Stimulated activated naive B cell treated with anti-CD40 and anti-IgM and Interleukin-4, amounts not matched to agents 10 μg/mL and 1 μg/mL and 100 μg/mL, for 72 hours (primary cell): Measurements from ENCODE around the gene CNOT2.
"Not testable (repeated sequence)": the region's sequence is repeated elsewhere in the genome, so short reads cannot be mapped to it uniquely, and the experiment has no call there.

Experiments
- ATAC-seq, 2 donors: fragments of 150-1000 bp; cut with Tn5 transposase; replicated peaks; 2 replicates each; pipeline ENCODE4 v1.10.0; 2021; ENCODE audit warnings: moderate library complexity in 1 of 2
- DNase-seq: peaks from one replicate; pipeline ENCODE4 v3.0.0; 2021
- H3K27ac Mint-ChIP-seq: one replicate; pipeline ENCODE4 v1.8.0; 2022; ENCODE audit warnings: mild to moderate bottlenecking, mixed read lengths
- H3K27me3 Mint-ChIP-seq, 2 donors: one replicate each; pipeline ENCODE4 v1.8.0; 2022; ENCODE audit warnings: mixed read lengths in 2 of 2
- H3K36me3 Mint-ChIP-seq, 2 donors: one replicate each; pipeline ENCODE4 v1.8.0; 2022; ENCODE audit warnings: mixed read lengths in 2 of 2, mild to moderate bottlenecking in 1 of 2
- H3K4me1 Mint-ChIP-seq, 2 donors: one replicate each; pipeline ENCODE4 v1.8.0; 2022; ENCODE audit warnings: mixed read lengths in 2 of 2, mild to moderate bottlenecking in 1 of 2
- H3K4me3 Mint-ChIP-seq, 2 donors: one replicate each; pipeline ENCODE4 v1.8.0; 2022; ENCODE audit warnings: mild to moderate bottlenecking in 2 of 2, mixed read lengths in 2 of 2, moderate library complexity in 1 of 2
- H3K9me3 Mint-ChIP-seq, 2 donors: one replicate each; pipeline ENCODE4 v1.8.0; 2022; ENCODE audit warnings: mixed read lengths in 2 of 2, mild to moderate bottlenecking in 1 of 2

Gene CNOT2

GRCh38 chr12:70292017-70292776 is 49.0 kb downstream of the CNOT2 start:
- no peak overlapping the region for H3K27ac Mint-ChIP-seq
- peaks cover 38 to 40% of the 10 kb centered on the region in 2 donors for H3K36me3 Mint-ChIP-seq
- DNase-seq (no peak), ATAC-seq (no peak)
- no peaks in the 10 kb centered on the region for H3K27me3 Mint-ChIP-seq
- peaks cover 11 to 44% of the 10 kb centered on the region in 2 donors for H3K4me1 Mint-ChIP-seq
- H3K9me3 Mint-ChIP-seq = no peaks in the 10 kb centered on the region
- no peak overlapping the region for H3K4me3 Mint-ChIP-seq

DNA sequence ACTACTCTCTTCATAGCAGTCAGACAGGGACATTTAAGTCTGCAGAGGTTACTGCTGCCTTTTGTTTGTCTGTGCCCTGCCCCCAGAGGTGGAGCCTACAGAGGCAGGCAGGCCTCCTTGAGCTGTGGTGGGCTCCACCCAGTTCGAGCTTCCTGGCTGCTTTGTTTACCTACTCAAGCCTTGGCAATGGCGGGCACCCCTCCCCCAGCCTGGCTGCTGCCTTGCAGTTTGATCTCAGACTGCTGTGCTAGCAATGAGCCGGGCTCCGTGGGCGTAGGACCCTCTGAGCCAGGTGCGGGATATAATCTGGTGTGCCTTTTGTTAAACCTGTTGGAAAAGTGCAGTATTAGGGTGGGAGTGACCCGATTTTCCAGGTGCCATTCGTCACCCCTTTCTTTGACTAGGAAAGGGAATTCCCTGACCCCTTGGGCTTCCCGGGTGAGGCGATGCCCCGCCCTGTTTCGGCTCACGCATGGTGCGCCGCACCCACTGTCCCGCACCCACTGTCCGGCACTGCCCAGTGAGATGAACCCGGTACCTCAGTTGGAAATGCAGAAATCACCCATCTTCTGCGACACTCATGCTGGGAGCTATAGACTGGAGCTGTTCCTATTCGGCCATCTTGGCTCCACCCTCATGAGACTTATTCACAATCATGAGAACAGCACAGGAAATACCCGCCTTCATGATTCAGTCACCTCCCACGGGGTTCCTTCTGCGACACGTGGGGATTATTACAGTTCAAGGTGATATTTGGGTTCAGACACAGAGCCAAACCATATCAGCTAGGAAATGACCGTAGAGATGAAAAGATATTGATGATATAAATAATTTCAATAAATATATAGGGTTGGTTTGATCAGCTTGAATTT is 61.7 kb downstream of the CNOT2 start:
- Mint-ChIP-seq H3K36me3 (peaks cover 28 to 43% of the 10 kb centered on the region in 2 donors), H3K4me1 (peaks cover 3 to 30% of the 10 kb centered on the region in 2 donors)
- H3K4me3 Mint-ChIP-seq, DNase-seq, H3K27ac Mint-ChIP-seq, H3K9me3 Mint-ChIP-seq, H3K27me3 Mint-ChIP-seq, ATAC-seq: not testable (repeated sequence)

DNA sequence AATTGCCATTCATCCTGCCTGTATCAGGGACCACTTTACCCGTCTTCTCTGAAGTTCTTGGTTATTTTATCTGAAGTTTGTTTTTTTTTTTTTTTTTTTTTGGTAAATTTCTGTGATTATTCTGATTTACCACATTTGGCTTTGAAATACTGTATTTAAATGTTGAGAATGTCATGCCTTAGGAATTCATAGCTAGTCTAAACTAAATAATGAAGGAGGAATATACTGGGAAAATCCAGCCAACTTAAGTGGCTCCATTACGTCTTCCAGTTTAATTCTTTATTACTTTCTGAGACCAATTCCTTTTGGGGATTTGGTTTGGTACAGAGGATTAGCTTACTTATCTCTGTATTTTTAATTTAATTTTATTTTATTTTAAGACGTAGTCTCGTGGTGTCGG is 62.6 kb downstream of the CNOT2 start:
- no peaks in the 10 kb centered on the region for H3K27me3 Mint-ChIP-seq
- peaks cover 3 to 30% of the 10 kb centered on the region in 2 donors for H3K4me1 Mint-ChIP-seq
- peaks cover 26 to 46% of the 10 kb centered on the region in 2 donors for H3K36me3 Mint-ChIP-seq
- no peak for ATAC-seq
- no peak overlapping the region for H3K27ac Mint-ChIP-seq
- peaks cover 0 to 7% of the 10 kb centered on the region in 2 donors for H3K9me3 Mint-ChIP-seq
- no peak for DNase-seq
- H3K4me3 Mint-ChIP-seq = no peak overlapping the region

DNA sequence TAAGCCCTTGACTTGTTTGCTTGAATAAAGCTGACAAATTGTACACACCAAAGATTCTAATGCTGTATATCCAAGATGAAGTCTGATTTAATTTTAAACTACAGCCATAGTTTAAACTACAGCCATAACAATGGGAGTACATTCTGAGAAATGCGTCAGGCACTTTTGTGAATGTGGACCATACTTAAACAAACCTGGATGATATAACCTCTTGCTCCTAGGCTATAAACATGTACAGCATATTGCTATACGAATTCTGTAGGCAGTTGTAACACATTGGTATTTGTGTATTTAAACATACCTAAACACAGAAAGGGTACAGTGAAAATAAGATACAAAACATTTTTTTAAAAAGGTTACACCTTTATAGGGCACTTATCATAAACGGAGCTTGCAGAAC is 63.4 kb downstream of the CNOT2 start:
- no peak overlapping the region for H3K4me3 Mint-ChIP-seq
- H3K9me3 Mint-ChIP-seq = peaks cover 0 to 7% of the 10 kb centered on the region in 2 donors
- H3K4me1 Mint-ChIP-seq = peaks cover 3 to 26% of the 10 kb centered on the region in 2 donors
- DNase-seq = no peak
- no peak for ATAC-seq
- H3K27ac Mint-ChIP-seq = no peak overlapping the region
- H3K27me3 Mint-ChIP-seq = no peaks in the 10 kb centered on the region
- H3K36me3 Mint-ChIP-seq = peaks cover 24 to 42% of the 10 kb centered on the region in 2 donors

GRCh38 chr12:70307868-70308267 is 64.6 kb downstream of the CNOT2 start:
- H3K4me3 Mint-ChIP-seq = no peak overlapping the region
- no peak overlapping the region for H3K27ac Mint-ChIP-seq
- H3K27me3 Mint-ChIP-seq = no peaks in the 10 kb centered on the region

GRCh38 chr12:70309348-70309747 is 66.1 kb downstream of the CNOT2 start:
- Mint-ChIP-seq H3K4me3 (no peak overlapping the region), H3K9me3 (no peaks in the 10 kb centered on the region), H3K27me3 (no peaks in the 10 kb centered on the region), H3K4me1 (peaks cover 6 to 21% of the 10 kb centered on the region in 2 donors), H3K36me3 (peaks cover 14 to 33% of the 10 kb centered on the region in 2 donors), H3K27ac (no peak overlapping the region)
- DNase-seq (no peak), ATAC-seq (no peak)

More at GRCh38 chr12:70307868-70308267, 64.6 kb downstream of the CNOT2 start:
- Mint-ChIP-seq H3K36me3 (peaks cover 21 to 39% of the 10 kb centered on the region in 2 donors), H3K4me1 (peaks cover 3 to 26% of the 10 kb centered on the region in 2 donors), H3K9me3 (peaks cover 0 to 5% of the 10 kb centered on the region in 2 donors)
- no peak for DNase-seq
- ATAC-seq = no peak

DNA sequence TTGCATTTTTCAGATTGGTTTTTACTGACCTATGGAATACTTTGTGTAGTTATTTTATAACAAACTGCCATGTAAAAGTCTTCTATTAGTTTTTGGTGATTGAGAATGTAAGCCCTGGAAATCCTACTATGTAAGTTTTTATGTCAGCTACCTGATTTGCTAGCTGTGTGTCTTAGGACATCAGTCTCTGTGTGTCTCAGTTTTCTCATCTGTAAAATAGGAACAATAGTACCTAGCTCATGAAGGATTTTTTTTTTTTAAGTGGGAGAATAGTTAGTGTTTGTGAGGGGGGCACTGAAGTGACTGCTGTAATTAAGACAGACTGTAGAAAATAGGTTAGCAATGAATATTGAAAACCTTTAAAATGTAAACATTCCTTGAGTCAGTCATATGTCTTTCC is 70.9 kb downstream of the CNOT2 start:
- H3K36me3 Mint-ChIP-seq = peaks cover 9 to 25% of the 10 kb centered on the region in 2 donors
- no peak overlapping the region for H3K4me3 Mint-ChIP-seq
- ATAC-seq (no peak), DNase-seq (no peak)
- H3K27ac Mint-ChIP-seq = no peak overlapping the region
- H3K4me1 Mint-ChIP-seq = peaks cover 13 to 35% of the 10 kb centered on the region in 2 donors
- no peaks in the 10 kb centered on the region for H3K9me3 Mint-ChIP-seq
- H3K27me3 Mint-ChIP-seq = no peaks in the 10 kb centered on the region

DNA sequence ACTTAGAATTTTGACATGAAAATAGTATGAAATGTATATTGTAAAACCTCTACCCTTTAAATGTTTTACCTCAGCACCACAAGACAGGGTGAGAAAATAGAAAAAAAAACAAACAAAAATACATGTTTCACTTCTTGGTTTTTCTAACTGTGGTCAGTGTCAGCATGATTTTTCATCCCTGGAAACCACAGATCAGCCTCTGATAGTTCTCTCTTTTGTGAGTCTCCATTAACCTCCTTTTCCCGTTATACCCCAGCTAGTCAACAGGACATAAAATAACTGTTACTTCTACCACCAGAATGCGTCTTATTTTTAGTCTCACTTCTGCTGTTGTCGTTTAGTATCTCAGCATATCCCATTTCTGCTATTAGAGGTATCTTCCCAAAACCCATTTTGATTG is 74.5 kb downstream of the CNOT2 start:
- ATAC-seq (peak; percentile 93 to 94), DNase-seq (no peak)
- Mint-ChIP-seq H3K4me1 (peaks cover 15 to 40% of the 10 kb centered on the region in 2 donors), H3K27me3 (no peaks in the 10 kb centered on the region), H3K9me3 (no peaks in the 10 kb centered on the region), H3K27ac (no peak overlapping the region), H3K4me3 (peak overlapping the region; percentile 2 to 20), H3K36me3 (peaks cover 19 to 29% of the 10 kb centered on the region in 2 donors)

DNA sequence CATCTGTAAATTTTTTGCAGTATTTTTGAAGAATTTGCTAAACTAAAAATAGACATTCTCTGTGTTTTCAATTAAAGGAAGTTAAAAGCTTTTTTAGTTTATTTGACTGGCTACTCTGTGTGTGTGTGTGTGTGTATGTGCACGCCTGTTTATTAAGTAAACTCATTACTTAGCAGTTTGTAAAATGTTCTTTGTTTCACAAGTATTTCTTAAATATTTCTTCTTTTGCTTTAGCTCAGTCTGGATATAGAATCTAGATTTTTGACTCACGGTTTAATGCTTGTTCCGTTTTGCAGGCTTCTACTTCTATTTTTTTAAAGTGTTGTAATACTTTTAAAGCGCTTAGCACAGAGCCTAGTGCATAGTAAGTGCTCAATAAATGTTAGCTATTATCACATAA is 76.4 kb downstream of the CNOT2 start:
- Mint-ChIP-seq H3K4me3 (no peak overlapping the region), H3K36me3 (peaks cover 16 to 27% of the 10 kb centered on the region in 2 donors), H3K27ac (no peak overlapping the region), H3K27me3 (no peaks in the 10 kb centered on the region), H3K4me1 (peaks cover 13 to 33% of the 10 kb centered on the region in 2 donors), H3K9me3 (no peaks in the 10 kb centered on the region)
- ATAC-seq = no peak
- DNase-seq = no peak

GRCh38 chr12:70321191-70321590 is 78.0 kb downstream of the CNOT2 start:
- H3K4me3 Mint-ChIP-seq = no peak overlapping the region
- peaks cover 12 to 26% of the 10 kb centered on the region in 2 donors for H3K36me3 Mint-ChIP-seq
- no peaks in the 10 kb centered on the region for H3K27me3 Mint-ChIP-seq
- no peaks in the 10 kb centered on the region for H3K9me3 Mint-ChIP-seq
- DNase-seq (no peak), ATAC-seq (no peak)
- H3K27ac Mint-ChIP-seq = no peak overlapping the region
- peaks cover 10 to 22% of the 10 kb centered on the region in 2 donors for H3K4me1 Mint-ChIP-seq

- DNase-seq (no peak), ATAC-seq (no peak)
- Mint-ChIP-seq H3K9me3 (no peaks in the 10 kb centered on the region), H3K4me1 (peaks cover 3 to 4% of the 10 kb centered on the region in 2 donors), H3K4me3 (no peak overlapping the region), H3K27me3 (no peaks in the 10 kb centered on the region), H3K27ac (no peak overlapping the region), H3K36me3 (peaks cover 7 to 36% of the 10 kb centered on the region in 2 donors)
Observed at GRCh38 chr12:70327541-70327940, 84.3 kb downstream of the CNOT2 start.

DNA sequence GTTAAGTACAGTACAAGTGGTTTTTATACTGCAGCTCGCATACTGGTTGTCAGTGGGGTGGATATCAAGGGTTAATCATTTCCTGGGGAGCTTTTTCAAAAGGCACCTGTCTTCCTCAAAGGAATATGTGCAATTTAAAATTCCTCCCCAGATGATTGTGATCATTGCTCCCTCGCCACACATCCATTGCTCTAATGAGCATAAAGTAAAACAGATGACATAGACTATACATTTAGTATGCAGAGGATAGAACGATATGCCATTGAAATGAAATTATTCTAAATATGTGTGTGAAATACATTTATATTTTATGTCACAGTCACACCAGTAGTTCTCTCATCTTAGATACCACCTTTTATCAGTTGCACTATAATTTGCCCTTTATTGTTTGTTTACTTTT is 86.5 kb downstream of the CNOT2 start:
- no peak overlapping the region for H3K4me3 Mint-ChIP-seq

GRCh38 chr12:70330158-70330557 is 86.9 kb downstream of the CNOT2 start:
- Mint-ChIP-seq H3K9me3 (no peaks in the 10 kb centered on the region), H3K36me3 (peaks cover 11 to 28% of the 10 kb centered on the region in 2 donors), H3K4me1 (peaks cover 1 to 4% of the 10 kb centered on the region in 2 donors), H3K27ac (no peak overlapping the region), H3K27me3 (no peaks in the 10 kb centered on the region), H3K4me3 (no peak overlapping the region)
- no peak for DNase-seq
- ATAC-seq = no peak

More for the DNA sequence above, 86.5 kb downstream of the CNOT2 start:
- ATAC-seq (no peak), DNase-seq (no peak)
- H3K27ac Mint-ChIP-seq = no peak overlapping the region
- H3K36me3 Mint-ChIP-seq = peaks cover 8 to 28% of the 10 kb centered on the region in 2 donors
- no peaks in the 10 kb centered on the region for H3K9me3 Mint-ChIP-seq
- H3K27me3 Mint-ChIP-seq = no peaks in the 10 kb centered on the region
- peaks cover 1 to 4% of the 10 kb centered on the region in 2 donors for H3K4me1 Mint-ChIP-seq

- Mint-ChIP-seq H3K4me1 (peaks cover 1 to 4% of the 10 kb centered on the region in 2 donors), H3K27me3 (no peaks in the 10 kb centered on the region), H3K36me3 (peaks cover 14 to 28% of the 10 kb centered on the region in 2 donors), H3K4me3 (no peak overlapping the region), H3K27ac (peak overlapping the region; percentile 14), H3K9me3 (no peaks in the 10 kb centered on the region)
- DNase-seq (no peak), ATAC-seq (no peak)
Observed at GRCh38 chr12:70332236-70332635, 89.0 kb downstream of the CNOT2 start.
